NAMALWA (cell line): Measurements from ENCODE around the gene CAPN2.
"Not testable (repeated sequence)": the region's sequence is repeated elsewhere in the genome, so short reads cannot be mapped to it uniquely, and the experiment has no call there.

ENCODE experiments used
- DNase-seq: peaks from one replicate; pipeline ENCODE4 v3.0.0-alpha.2; 2015; ENCODE audit warnings: low spot score

CAPN2 gene

DNA sequence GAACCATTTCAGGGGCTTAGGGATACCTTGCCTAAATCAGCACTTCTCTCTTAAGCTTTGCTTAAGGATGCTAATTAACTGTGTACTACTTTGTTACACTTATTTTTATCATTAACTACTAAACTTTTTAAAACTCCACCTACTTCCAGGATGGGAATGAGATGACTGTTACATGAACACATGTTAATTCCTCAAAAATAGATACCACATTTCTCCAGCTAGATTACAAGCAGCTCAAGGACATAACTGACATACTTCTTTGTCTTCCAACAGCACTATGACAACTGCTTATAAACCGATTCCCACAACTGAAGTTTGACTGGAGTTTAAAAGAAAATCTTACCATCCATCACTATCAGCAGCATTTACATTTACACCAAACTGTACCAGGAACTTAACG, 79.7 kb downstream of the CAPN2 start:
- no peak for DNase-seq

GRCh38 chr1:223793716-223794115, 81.4 kb downstream of the CAPN2 start:
- DNase-seq = no peak

DNA sequence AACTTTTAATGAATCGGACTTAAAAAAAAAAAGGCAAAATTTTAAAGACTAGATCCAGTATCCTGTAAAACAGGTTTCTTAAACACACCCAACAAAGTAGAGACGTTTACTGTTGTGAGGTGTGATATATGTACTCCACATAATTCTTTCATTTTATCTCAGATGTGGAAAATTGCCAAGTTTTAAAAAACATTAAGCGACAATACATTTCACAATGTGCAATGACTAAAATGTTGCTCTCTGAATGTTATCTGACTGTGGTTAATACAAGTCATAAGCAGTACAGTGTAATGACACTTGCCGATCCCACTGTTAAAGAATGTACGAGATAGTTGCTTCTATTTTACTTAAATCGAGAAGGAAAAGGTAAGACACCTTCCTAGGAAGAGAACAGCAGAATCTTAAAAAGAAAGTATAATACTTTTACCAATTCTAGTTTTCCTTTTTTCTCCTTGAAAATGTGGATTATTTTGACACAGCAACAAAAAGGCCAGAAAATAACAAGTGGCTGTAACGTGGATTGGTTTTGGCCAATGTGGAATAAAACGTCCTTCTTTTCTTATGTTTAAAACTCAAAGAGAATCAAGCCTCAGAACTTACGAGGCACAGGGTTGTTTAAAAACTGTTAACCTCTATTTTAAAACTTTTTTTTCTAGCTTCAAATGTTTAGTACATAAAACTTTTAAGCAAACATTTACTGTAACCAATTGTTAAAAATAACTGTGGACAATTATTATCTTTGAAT, 82.0 kb downstream of the CAPN2 start:
- no peak for DNase-seq

GRCh38 chr1:223796210-223796609, 83.9 kb downstream of the CAPN2 start:
- no peak for DNase-seq

GRCh38 chr1:223802032-223802431, 89.7 kb downstream of the CAPN2 start:
- DNase-seq = no peak

DNA sequence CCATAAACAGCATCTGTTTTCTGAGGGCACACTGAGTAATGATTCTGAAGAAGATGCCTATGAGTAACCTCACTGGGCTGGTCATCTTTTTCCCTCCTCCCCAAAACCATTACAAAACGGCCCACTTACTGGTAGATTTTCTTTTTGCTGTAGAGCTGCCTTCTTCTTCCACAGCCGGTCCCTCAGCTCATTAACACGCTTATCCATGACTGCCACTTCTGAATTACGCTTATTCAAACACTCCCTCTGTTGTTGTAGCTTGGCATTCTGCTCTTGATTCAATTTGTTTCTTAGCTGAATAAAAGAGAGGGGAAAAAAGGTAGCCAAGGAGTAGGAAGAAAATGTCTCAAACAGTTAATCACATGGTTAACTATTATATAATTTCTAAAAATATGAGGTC, 90.3 kb downstream of the CAPN2 start:
- DNase-seq = no peak

GRCh38 chr1:223803211-223803610, 90.9 kb downstream of the CAPN2 start:
- DNase-seq = no peak

GRCh38 chr1:223809905-223810304, 97.6 kb downstream of the CAPN2 start:
- DNase-seq = not testable (repeated sequence)

DNA sequence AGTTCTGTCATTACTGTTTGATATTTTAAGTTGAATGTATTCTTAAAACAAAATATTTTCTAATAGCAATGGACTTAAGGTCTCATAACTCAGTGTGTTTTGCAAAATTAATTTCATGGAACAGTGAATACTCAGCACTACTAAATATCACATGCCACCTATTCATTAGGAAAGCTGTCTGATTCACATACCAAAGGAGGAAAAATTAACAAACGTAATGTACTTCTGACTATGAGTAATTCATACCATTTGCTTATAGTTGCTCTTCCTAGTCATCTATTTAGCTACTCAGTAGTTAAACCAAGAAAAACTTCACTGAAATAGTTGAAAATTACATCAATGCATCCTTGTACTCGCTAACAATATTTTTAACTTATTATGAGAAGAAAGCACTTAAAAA, 98.2 kb downstream of the CAPN2 start:
- no peak for DNase-seq

- DNase-seq = peak; percentile 54
These were observed 99.3 kb downstream of the CAPN2 start for GRCh38 chr1:223811634-223812101.

DNA sequence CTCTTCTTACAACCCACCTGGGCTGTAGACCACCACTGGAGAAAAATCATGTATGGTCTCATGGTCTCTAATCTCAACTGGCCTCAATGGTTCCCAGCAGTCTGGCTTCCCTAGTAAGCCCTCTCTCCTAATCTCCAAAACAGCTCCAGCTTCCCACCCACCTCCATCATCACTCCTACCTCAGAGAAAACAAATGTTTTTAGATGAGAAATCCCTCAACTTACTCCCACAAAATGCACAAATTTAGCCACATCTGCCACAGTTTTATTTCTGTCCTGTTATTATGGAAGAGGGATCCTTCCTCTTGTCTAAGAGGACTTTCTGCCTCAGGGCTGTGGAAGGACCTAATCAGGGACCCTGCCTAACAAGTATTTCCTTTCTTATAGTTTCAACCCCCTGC, 101.3 kb downstream of the CAPN2 start:
- DNase-seq = no peak

DNA sequence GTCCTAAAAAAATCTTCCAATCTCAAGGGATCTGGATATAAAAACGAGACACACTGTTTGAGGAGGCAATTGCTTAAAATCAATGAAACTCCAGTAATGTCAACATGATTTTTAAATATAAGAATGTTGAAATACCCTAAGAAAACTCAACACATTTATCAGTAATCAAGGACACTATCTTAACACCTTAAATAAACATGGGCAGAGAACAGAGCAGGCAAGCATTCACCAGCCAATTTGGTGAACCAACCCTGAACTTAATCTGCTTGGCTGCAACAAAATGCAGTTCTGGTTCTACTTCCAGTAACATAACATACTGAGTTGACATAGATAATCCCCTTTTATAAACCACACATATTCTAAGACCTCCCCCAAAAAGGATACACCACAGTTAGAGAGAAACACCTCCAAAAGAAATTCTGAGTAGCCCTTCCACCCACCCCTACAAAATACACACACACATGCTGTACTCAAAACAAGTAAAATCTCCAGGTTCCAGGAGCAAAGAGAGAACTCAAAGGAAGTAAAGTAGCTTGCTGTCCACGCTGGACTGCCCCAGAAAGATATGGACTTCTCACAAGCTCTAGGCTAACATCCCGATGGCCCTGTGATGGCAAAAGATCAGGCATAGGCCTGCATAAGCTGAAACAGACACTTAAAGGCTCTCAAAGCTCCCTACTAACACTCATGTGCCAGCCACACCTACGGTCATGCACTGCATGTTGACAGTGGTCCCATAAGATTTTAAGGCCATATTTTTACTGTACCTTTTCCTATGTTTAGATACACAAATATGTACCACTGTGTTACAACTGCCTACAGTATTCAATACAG, 102.9 kb downstream of the CAPN2 start:
- no peak for DNase-seq

- no peak for DNase-seq
These were observed 103.5 kb downstream of the CAPN2 start for GRCh38 chr1:223815865-223816264.

- DNase-seq = not testable (repeated sequence)
These were observed 104.9 kb downstream of the CAPN2 start for GRCh38 chr1:223817265-223817664.

GRCh38 chr1:223819730-223820514, 107.6 kb downstream of the CAPN2 start:
- DNase-seq = no peak

DNA sequence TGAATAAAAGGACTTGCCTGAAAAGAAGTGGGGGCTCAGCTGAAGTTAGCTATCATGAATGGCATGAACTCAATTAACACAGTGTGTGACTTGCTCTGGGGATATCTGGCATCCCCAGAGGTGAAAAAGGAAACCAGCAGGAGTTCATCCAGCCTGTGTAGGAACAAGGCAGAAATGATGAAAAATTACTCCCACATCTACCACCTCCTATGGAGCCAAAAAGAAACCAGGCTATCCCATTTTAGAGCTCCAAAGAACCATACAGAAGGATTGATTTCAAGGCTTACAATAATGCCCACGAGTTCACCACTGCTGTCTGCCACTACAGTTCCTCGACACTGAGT, 108.1 kb downstream of the CAPN2 start:
- DNase-seq = no peak

DNA sequence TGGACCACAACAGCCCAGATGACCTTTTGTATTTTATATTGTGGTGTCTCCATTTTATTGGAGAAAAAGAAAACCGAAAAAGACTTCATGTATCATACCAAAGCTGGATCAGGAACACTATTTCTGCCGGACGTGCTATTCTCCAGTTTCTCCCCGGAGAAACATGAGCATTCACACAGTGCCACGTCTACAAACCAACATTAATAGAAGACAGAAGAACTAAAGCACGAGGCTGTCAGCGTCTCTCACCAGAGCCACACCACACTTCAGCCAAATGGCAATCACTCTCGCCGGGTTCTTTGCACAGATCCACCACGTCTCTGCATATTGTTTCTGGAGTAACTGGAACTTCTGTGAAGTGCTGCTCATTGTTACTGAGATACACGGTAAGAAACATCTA, 108.6 kb downstream of the CAPN2 start:
- DNase-seq = no peak

GRCh38 chr1:223824287-223824686, 111.9 kb downstream of the CAPN2 start:
- DNase-seq = no peak

DNA sequence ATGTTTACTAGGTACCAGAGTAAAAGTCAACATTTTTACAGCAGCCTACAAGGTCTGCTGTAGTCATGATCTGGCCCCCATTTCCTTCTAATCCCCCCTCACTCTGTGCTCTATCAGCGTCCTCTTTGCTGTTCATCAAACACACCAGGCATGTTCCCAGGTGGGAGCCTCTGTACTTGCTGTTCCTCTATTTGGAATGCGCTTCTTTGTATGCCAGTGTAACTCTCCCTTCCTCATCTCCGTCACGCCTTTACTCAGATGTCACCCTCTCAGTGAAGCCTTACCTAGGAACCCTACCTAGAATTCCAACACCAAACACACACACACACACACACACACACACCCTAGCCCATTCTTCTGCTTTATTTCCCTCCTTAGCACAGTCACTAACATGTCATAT, 112.4 kb downstream of the CAPN2 start:
- DNase-seq = no peak
